HFFc6 (cell line): ENCODE data around the gene SERPINB7. TPM values are rescaled to one million over a fixed set of nuclear protein-coding genes. Genes with fewer than 3 reads are reported as not detected.

ENCODE experiments used
- DNase-seq: peaks from one replicate; pipeline ENCODE4 v3.0.0-alpha.2; 2018
- H3K27ac Mint-ChIP-seq: 2 replicates; pipeline ENCODE4 v1.8.0; 2020; ENCODE audit warnings: mild to moderate bottlenecking, mixed read lengths
- H3K27me3 Mint-ChIP-seq: 2 replicates; pipeline ENCODE4 v1.8.0; 2021; ENCODE audit warnings: mild to moderate bottlenecking, moderate library complexity, mixed read lengths; ENCODE audit not compliant: insufficient read depth
- H3K36me3 Mint-ChIP-seq: 2 replicates; pipeline ENCODE4 v1.8.0; 2021; ENCODE audit warnings: low read depth, mixed read lengths
- H3K4me1 Mint-ChIP-seq: 2 replicates; pipeline ENCODE4 v1.8.0; 2020; ENCODE audit warnings: low read depth, mixed read lengths
- H3K4me3 Mint-ChIP-seq: 2 replicates; pipeline ENCODE4 v1.8.0; 2020; ENCODE audit warnings: mild to moderate bottlenecking, moderate library complexity, mixed read lengths
- H3K9me3 Mint-ChIP-seq: 2 replicates; pipeline ENCODE4 v1.8.0; 2020; ENCODE audit warnings: mild to moderate bottlenecking, mixed read lengths
- total RNA-seq, 6 experiments: library from RNA; stranded (reverse); fragmentation: NEBNext Ultra II Directional; extraction: Animal tissue kit (Norgen Biotek cat#: 25700); gene quantifications; 2 replicates in 1 of 6; 3 replicates in 5 of 6; pipeline ENCODE4 v1.2.3, GENCODE V29; 2021
- TF ChIP-seq, protein P1 (sequence below): fragments of 200-600 bp; sonication (generic); IDR thresholded peaks from 2 replicates; pipeline ENCODE4 v1.5.0; 2021; ENCODE audit warnings: antibody characterized with exemption, mild to moderate bottlenecking

Gene SERPINB7
- total RNA-seq, 6 experiments from 2014 or later, result 149 to 397 (median 200) TPM

DNA sequence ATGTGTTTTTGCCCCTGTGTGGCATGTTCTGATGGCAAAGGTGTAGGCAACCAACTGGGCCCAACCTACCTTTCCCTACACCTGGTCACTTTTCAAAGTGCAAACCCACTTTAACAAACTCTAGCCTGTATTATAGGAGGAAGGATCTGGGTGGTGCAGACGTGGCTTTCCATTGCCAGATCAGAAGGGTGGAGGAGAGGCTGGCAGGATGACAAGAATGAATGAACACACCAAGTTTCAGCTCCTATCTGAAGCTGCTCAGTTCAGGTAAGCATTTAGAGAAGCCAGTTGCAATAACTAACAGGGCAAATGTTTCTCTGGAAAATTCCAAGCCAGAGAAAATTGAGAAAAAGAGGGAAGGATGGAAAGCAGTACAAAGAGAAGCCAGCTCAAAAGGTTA, 707 bp upstream of the SERPINB7 start:
- H3K9me3 Mint-ChIP-seq, result no peaks in the 10 kb centered on the region
- no peak for DNase-seq
- H3K27ac Mint-ChIP-seq, result peak overlapping the region; percentile 85
- H3K4me3 Mint-ChIP-seq, result peak overlapping the region; percentile 82
- peaks cover 5% of the 10 kb centered on the region; the same call in 1 of the 2 replicates for H3K36me3 Mint-ChIP-seq
- H3K4me1 Mint-ChIP-seq, result peaks cover 89% of the 10 kb centered on the region
- TF ChIP-seq, protein P1, sequence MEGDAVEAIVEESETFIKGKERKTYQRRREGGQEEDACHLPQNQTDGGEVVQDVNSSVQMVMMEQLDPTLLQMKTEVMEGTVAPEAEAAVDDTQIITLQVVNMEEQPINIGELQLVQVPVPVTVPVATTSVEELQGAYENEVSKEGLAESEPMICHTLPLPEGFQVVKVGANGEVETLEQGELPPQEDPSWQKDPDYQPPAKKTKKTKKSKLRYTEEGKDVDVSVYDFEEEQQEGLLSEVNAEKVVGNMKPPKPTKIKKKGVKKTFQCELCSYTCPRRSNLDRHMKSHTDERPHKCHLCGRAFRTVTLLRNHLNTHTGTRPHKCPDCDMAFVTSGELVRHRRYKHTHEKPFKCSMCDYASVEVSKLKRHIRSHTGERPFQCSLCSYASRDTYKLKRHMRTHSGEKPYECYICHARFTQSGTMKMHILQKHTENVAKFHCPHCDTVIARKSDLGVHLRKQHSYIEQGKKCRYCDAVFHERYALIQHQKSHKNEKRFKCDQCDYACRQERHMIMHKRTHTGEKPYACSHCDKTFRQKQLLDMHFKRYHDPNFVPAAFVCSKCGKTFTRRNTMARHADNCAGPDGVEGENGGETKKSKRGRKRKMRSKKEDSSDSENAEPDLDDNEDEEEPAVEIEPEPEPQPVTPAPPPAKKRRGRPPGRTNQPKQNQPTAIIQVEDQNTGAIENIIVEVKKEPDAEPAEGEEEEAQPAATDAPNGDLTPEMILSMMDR, result no peak
- no peaks in the 10 kb centered on the region for H3K27me3 Mint-ChIP-seq

DNA sequence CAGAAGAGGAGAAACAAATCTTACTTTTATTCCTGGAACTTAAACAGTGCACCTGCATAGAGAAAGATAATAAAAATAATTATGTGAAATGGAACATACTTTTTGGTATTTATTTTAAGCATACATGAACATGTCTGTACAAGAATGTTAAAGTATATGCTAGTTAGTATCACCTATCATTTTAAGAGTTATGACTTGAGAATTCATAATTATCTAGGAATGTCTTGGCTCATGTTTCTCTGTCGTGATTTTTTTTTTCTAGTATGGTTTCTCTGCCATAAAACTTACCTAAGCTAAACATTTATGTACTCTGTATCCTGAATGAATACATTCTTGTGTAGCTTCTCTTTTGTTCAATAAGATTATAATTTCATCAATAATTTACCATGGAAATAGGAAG, 4.2 kb downstream of the SERPINB7 start:
- H3K36me3 Mint-ChIP-seq, result peaks cover 30% of the 10 kb centered on the region
- TF ChIP-seq, protein P1, result no peak
- DNase-seq, result no peak
- no peaks in the 10 kb centered on the region for H3K9me3 Mint-ChIP-seq
- no peaks in the 10 kb centered on the region for H3K27me3 Mint-ChIP-seq
- H3K4me3 Mint-ChIP-seq, result peak overlapping the region; percentile 84
- H3K4me1 Mint-ChIP-seq, result peaks cover 81% of the 10 kb centered on the region
- H3K27ac Mint-ChIP-seq, result peak overlapping the region; percentile 76

DNA sequence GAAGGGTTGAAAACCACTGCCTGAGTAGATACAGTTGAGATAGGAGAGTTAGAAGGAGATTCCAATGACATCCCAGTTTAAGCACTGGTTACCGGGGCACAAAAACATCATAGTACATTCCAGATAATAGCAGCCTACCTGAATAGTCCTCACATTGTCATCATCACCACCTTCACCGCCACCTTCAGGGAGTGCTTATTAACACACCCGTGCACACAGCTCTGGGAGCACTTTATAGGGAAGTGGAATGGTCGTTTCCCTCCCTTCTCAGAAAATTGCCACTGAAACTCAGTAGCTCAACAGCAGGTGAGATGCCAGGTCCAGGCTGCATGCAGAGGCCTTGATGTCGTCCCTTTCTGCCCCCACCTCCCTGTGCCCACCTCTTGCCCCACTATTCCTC, 8.2 kb downstream of the SERPINB7 start:
- H3K4me1 Mint-ChIP-seq, result peaks cover 71% of the 10 kb centered on the region
- DNase-seq, result no peak
- no peaks in the 10 kb centered on the region for H3K27me3 Mint-ChIP-seq
- H3K36me3 Mint-ChIP-seq, result peaks cover 48% of the 10 kb centered on the region
- no peak overlapping the region for H3K4me3 Mint-ChIP-seq
- TF ChIP-seq, protein P1, result no peak
- H3K27ac Mint-ChIP-seq, result peak overlapping the region; percentile 36; the same call in 1 of the 2 replicates
- no peaks in the 10 kb centered on the region for H3K9me3 Mint-ChIP-seq

DNA sequence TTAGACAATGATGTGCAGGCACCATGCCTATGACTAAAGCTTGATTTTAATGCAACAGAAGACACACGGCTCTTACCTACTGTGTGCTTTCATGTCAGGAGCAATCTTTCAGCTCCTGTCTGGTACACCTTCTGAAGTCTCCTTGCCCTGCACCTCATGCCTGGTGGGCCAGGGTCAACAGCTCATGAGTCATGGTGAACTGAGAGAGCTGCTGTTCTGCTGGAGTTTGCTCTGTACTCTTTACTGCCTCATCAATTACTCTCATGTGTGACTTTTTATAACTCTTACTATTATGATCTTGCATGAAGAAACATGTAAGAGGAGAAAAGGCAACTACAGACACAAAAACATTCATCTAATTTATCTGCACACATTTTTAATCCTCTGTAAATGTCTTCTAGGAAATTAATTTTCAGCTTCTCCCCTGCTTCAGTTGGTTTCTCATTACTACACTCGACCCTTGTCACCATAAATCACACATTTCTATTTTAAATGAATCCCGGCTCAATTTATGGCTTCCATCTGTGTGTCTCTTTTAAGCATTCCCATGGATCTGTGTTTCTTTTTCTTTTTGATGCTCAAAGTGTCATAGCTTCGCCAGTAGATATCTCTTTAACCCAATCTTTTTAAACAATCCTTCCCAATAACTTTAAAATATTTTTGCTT, 9.7 kb downstream of the SERPINB7 start:
- TF ChIP-seq, protein P1, result no peak
- DNase-seq, result no peak
- Mint-ChIP-seq H3K36me3 (peaks cover 58% of the 10 kb centered on the region), H3K4me1 (peaks cover 68% of the 10 kb centered on the region), H3K9me3 (no peaks in the 10 kb centered on the region), H3K4me3 (no peak overlapping the region), H3K27ac (peak overlapping the region; percentile 21; the same call in 1 of the 2 replicates), H3K27me3 (no peaks in the 10 kb centered on the region)

DNA sequence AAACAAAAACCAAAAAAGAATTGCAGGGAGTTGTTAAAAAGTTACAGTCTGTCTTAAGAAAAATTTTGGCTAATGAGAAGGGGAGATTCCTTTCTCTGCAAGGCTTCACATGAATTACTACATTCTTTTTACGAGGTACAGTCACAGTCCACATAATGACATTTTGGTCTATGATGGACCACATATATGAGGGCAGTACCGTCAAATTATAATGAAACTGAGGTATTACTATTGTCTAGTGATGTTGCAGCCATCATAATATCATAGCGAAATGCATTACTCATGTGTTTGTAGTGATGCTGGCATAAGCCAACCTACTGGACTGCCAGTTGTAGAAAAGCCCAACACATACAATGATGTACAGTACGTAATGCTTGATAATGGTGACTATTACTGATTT, 12.5 kb downstream of the SERPINB7 start:
- Mint-ChIP-seq H3K4me1 (peaks cover 50% of the 10 kb centered on the region), H3K4me3 (peak overlapping the region; percentile 47), H3K27ac (peak overlapping the region; percentile 88), H3K36me3 (peaks cover 56% of the 10 kb centered on the region), H3K27me3 (no peaks in the 10 kb centered on the region; the same call in 1 of the 2 replicates), H3K9me3 (no peaks in the 10 kb centered on the region)
- no peak for DNase-seq
- TF ChIP-seq, protein P1, result no peak
